Measurements from ENCODE around the gene GPBAR1.

The GPBAR1 gene

GRCh38 chr2:218286570-218287459 lies 26.0 kb downstream of the GPBAR1 start:
- DNase-seq = peak in 3 of 4 experiments; percentile 30 to 35 (median 32)

GRCh38 chr2:218289639-218290315 lies 29.0 kb downstream of the GPBAR1 start:
- DNase-seq = no peak

- no peak for DNase-seq
These were observed 29.8 kb downstream of the GPBAR1 start for GRCh38 chr2:218290316-218291261.

- DNase-seq = no peak
These were observed 30.7 kb downstream of the GPBAR1 start for GRCh38 chr2:218291318-218292047.

- DNase-seq = peak; percentile 50 to 73 (median 54)
These were observed 31.5 kb downstream of the GPBAR1 start, which contains the start of gene TMBIM1 for GRCh38 chr2:218292048-218293014. TSS of gene TMBIM1 (minus strand) at chr2:218292503. CDS start at chr2:218282141, 10,362 bp downstream.

GRCh38 chr2:218293715-218294429 lies 33.1 kb downstream of the GPBAR1 start:
- DNase-seq = no peak

GRCh38 chr2:218294430-218295022 lies 33.7 kb downstream of the GPBAR1 start:
- no peak for DNase-seq

GRCh38 chr2:218295029-218295428 lies 34.2 kb downstream of the GPBAR1 start:
- DNase-seq = no peak

GRCh38 chr2:218296200-218296599 lies 35.4 kb downstream of the GPBAR1 start:
- no peak for DNase-seq

GRCh38 chr2:218296847-218297246 lies 36.0 kb downstream of the GPBAR1 start:
- DNase-seq = no peak

- DNase-seq = no peak
These were observed 37.6 kb downstream of the GPBAR1 start for GRCh38 chr2:218298314-218298875.

- no peak for DNase-seq
These were observed 39.3 kb downstream of the GPBAR1 start for GRCh38 chr2:218300141-218300540.

- DNase-seq = peak; percentile 65 to 86 (median 70)
These were observed 40.5 kb downstream of the GPBAR1 start for GRCh38 chr2:218301176-218301819.

- no peak for DNase-seq
These were observed 44.6 kb downstream of the GPBAR1 start for GRCh38 chr2:218305383-218305782.

- DNase-seq = no peak
These were observed 45.5 kb downstream of the GPBAR1 start for GRCh38 chr2:218306184-218306920.

GRCh38 chr2:218307415-218308090 lies 46.7 kb downstream of the GPBAR1 start:
- DNase-seq = no peak

- DNase-seq = no peak
These were observed 50.2 kb downstream of the GPBAR1 start for GRCh38 chr2:218310853-218311540.
